ENCODE data around the gene OPRL1.
A peak's percentile ranks its signal among the peaks of the same experiment; 100 is the strongest.

Gene OPRL1

GRCh38 chr20:64057628-64058498 is 22.0 kb upstream of the OPRL1 start (continued):
- TF ChIP-seq, protein P1, sequence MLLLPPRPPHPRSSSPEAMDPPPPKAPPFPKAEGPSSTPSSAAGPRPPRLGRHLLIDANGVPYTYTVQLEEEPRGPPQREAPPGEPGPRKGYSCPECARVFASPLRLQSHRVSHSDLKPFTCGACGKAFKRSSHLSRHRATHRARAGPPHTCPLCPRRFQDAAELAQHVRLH (tag by site-specific recombination; IDR thresholded peaks at IDR 0.05) = no peak
- TF ChIP-seq, protein P2, sequence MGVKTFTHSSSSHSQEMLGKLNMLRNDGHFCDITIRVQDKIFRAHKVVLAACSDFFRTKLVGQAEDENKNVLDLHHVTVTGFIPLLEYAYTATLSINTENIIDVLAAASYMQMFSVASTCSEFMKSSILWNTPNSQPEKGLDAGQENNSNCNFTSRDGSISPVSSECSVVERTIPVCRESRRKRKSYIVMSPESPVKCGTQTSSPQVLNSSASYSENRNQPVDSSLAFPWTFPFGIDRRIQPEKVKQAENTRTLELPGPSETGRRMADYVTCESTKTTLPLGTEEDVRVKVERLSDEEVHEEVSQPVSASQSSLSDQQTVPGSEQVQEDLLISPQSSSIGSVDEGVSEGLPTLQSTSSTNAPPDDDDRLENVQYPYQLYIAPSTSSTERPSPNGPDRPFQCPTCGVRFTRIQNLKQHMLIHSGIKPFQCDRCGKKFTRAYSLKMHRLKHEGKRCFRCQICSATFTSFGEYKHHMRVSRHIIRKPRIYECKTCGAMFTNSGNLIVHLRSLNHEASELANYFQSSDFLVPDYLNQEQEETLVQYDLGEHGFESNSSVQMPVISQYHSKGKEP (tag by site-specific recombination; IDR thresholded peaks at IDR 0.05) = no peak
- TF ChIP-seq ZNF394 (tag by site-specific recombination; IDR thresholded peaks at IDR 0.05; ENCODE audit: borderline replicate concordance) (0 out of 2 replicates have a peak, but pooled peaks have one; percentile 24), ZNF777 (tag by site-specific recombination; IDR thresholded peaks at IDR 0.05; ENCODE audit: borderline replicate concordance) (no peak), ZNF354C (tag by site-specific recombination; IDR thresholded peaks at IDR 0.05; ENCODE audit: borderline replicate concordance, low read depth) (no peak), TRIM28 (IDR thresholded peaks at IDR 0.05; ENCODE audit: borderline replicate concordance, low read length) (no peak), BCL11A (tag by site-specific recombination; IDR thresholded peaks at IDR 0.05; ENCODE audit: low read depth) (no peak), ZNF785 (tag by site-specific recombination; IDR thresholded peaks at IDR 0.05) (no peak; the same call in 1 of the 2 replicates), ZSCAN5A (tag by site-specific recombination; IDR thresholded peaks at IDR 0.05) (no peak), ZNF248 (tag by site-specific recombination; IDR thresholded peaks at IDR 0.05) (no peak), PATZ1 (tag by site-specific recombination; IDR thresholded peaks at IDR 0.05) (peak; percentile 86), SCRT1 (tag by site-specific recombination; IDR thresholded peaks at IDR 0.05; ENCODE audit: borderline replicate concordance) (no peak), ZSCAN16 (tag by site-specific recombination; IDR thresholded peaks at IDR 0.05) (no peak), ZNF350 (tag by site-specific recombination; IDR thresholded peaks at IDR 0.05) (no peak), ZNF404 (tag by site-specific recombination; IDR thresholded peaks at IDR 0.05) (no peak), ZNF449 (tag by site-specific recombination; IDR thresholded peaks at IDR 0.05) (no peak), ZFP41 (tag by site-specific recombination; IDR thresholded peaks at IDR 0.05; ENCODE audit: borderline replicate concordance) (no peak)
- TF ChIP-seq, protein P3, sequence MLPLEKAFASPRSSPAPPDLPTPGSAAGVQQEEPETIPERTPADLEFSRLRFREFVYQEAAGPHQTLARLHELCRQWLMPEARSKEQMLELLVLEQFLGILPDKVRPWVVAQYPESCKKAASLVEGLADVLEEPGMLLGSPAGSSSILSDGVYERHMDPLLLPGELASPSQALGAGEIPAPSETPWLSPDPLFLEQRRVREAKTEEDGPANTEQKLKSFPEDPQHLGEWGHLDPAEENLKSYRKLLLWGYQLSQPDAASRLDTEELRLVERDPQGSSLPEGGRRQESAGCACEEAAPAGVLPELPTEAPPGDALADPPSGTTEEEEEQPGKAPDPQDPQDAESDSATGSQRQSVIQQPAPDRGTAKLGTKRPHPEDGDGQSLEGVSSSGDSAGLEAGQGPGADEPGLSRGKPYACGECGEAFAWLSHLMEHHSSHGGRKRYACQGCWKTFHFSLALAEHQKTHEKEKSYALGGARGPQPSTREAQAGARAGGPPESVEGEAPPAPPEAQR (tag by site-specific recombination; IDR thresholded peaks at IDR 0.05) = no peak
- TF ChIP-seq, protein P4, sequence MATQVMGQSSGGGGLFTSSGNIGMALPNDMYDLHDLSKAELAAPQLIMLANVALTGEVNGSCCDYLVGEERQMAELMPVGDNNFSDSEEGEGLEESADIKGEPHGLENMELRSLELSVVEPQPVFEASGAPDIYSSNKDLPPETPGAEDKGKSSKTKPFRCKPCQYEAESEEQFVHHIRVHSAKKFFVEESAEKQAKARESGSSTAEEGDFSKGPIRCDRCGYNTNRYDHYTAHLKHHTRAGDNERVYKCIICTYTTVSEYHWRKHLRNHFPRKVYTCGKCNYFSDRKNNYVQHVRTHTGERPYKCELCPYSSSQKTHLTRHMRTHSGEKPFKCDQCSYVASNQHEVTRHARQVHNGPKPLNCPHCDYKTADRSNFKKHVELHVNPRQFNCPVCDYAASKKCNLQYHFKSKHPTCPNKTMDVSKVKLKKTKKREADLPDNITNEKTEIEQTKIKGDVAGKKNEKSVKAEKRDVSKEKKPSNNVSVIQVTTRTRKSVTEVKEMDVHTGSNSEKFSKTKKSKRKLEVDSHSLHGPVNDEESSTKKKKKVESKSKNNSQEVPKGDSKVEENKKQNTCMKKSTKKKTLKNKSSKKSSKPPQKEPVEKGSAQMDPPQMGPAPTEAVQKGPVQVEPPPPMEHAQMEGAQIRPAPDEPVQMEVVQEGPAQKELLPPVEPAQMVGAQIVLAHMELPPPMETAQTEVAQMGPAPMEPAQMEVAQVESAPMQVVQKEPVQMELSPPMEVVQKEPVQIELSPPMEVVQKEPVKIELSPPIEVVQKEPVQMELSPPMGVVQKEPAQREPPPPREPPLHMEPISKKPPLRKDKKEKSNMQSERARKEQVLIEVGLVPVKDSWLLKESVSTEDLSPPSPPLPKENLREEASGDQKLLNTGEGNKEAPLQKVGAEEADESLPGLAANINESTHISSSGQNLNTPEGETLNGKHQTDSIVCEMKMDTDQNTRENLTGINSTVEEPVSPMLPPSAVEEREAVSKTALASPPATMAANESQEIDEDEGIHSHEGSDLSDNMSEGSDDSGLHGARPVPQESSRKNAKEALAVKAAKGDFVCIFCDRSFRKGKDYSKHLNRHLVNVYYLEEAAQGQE (tag by site-specific recombination; IDR thresholded peaks at IDR 0.05) = no peak
- TF ChIP-seq, protein P5, sequence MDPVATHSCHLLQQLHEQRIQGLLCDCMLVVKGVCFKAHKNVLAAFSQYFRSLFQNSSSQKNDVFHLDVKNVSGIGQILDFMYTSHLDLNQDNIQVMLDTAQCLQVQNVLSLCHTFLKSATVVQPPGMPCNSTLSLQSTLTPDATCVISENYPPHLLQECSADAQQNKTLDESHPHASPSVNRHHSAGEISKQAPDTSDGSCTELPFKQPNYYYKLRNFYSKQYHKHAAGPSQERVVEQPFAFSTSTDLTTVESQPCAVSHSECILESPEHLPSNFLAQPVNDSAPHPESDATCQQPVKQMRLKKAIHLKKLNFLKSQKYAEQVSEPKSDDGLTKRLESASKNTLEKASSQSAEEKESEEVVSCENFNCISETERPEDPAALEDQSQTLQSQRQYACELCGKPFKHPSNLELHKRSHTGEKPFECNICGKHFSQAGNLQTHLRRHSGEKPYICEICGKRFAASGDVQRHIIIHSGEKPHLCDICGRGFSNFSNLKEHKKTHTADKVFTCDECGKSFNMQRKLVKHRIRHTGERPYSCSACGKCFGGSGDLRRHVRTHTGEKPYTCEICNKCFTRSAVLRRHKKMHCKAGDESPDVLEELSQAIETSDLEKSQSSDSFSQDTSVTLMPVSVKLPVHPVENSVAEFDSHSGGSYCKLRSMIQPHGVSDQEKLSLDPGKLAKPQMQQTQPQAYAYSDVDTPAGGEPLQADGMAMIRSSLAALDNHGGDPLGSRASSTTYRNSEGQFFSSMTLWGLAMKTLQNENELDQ (tag by site-specific recombination; IDR thresholded peaks at IDR 0.05; ENCODE audit: low read depth) = no peak
- TF ChIP-seq, protein P6, sequence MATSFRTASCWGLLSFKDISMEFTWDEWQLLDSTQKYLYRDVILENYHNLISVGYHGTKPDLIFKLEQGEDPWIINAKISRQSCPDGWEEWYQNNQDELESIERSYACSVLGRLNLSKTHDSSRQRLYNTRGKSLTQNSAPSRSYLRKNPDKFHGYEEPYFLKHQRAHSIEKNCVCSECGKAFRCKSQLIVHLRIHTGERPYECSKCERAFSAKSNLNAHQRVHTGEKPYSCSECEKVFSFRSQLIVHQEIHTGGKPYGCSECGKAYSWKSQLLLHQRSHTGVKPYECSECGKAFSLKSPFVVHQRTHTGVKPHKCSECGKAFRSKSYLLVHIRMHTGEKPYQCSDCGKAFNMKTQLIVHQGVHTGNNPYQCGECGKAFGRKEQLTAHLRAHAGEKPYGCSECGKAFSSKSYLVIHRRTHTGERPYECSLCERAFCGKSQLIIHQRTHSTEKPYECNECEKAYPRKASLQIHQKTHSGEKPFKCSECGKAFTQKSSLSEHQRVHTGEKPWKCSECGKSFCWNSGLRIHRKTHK (tag by site-specific recombination; IDR thresholded peaks at IDR 0.05) = no peak

Data from HEK293 (cell line).